Kidney tubule cell (primary cell): Measurements from ENCODE around the gene SLK.

ENCODE experiments used
- DNase-seq: peaks from one replicate; pipeline ENCODE4 v3.0.0-alpha.2; 2018; ENCODE audit warnings: low spot score

The SLK gene

DNA sequence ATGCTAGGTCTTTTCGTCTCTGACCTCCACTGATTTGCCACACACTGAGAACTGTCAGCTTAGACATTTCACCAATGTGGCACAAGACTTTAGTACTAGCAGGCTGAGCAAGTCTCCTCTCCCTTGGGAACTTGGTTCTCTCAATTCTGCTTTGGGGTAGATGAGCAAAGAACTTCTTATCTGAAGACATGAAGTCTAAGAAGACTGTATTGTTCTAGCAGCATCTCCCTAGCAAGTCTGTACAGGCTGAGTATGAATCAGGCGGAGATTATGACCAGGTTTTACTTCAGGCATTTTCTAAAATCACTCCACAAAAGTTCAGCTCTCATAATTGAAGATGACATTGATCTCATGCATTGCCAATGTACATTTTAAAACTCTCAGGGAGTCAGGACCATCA, 25.1 kb upstream of the SLK start:
- DNase-seq, result no peak

DNA sequence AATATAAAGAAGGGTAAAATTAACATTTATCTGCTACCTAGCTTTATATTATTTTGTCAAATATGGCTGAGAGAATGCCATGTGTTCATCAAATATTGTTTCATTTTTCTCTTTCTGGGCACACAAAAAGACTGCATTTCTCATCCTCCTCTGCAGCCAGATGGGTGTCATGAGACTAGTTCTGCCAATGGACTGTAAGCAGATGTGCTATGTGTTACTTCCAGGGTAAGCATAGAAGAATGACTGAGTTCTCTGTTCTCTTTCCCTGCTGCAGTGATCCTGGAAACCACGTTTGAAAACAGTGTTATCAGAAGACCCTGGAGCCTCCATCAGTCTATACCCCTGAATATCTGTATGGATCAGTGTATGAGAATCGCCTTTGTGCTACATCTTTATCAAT, 24.1 kb upstream of the SLK start:
- no peak for DNase-seq

DNA sequence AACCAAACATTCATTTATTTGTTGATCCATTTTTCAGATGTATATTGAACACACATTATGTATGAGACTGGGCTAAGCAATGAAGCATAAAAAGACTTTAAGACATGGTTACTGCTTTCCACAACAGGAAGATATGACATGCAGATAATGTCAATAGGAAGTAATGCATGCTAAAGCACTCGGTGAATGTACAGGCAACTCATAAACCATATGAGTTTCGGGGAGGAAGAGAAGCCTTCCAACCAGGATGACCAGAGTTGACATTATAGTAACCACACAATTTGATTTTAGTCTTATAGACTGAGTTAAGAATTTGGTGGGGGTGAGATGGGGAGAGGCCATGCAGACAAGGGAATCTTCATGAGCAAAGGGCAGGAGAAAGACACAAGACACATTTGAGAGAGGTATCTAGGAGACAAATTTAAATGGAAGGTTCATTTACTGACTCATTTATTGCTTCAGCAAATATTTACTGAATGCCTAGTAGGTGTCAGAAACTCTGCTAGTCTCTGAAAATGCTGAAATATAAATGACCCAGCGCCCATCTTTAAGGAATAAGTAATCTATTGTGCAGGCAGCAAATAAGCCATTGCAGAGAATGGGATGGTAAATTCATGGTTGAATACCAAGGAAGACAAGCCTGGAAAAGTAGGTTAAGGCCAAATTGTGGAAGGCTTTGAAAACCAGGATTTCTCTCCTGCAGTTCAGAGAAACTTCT, 19.0 kb upstream of the SLK start:
- DNase-seq, result no peak

GRCh38 chr10:103949728-103950127, 17.2 kb upstream of the SLK start:
- DNase-seq, result no peak

DNA sequence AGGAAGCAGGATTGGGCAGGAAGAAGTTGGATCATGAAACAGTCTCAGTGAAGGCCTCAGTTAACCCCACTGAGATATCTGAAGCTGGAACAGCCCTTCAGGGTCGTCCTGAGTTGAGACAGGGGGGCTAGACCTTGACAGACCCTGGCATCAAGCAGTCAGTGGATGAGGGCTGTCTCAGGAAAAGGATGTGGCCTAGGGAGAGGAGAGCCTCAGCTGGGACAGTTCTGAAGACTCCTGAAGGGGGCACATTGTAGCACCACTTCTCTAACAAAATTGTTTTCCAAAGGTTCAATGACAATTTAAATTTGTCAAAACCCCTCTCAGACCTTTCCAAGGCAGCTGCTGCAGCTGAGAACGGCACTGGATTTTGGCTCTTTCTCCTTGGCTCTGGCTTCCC, 15.8 kb upstream of the SLK start:
- DNase-seq, result no peak

DNA sequence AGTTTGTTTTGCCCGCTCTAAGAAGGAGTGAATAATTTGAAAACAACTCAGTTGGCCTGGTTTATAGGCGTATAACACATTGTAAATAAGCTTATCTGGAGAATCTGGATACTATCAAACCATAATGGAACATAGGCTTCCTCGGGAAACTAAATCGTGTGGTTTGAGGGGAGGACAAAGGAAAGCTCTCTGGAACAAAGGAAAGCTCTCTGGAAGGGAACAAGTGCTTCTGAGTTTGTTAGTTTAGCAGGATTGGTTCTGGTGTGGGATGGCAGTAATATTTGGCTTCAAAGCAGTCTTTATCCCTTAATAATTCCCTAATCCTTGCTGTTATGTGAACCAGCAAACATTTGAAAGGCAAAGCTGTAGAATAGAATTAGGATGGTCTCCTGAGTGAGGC, 15.0 kb upstream of the SLK start:
- DNase-seq, result no peak

DNA sequence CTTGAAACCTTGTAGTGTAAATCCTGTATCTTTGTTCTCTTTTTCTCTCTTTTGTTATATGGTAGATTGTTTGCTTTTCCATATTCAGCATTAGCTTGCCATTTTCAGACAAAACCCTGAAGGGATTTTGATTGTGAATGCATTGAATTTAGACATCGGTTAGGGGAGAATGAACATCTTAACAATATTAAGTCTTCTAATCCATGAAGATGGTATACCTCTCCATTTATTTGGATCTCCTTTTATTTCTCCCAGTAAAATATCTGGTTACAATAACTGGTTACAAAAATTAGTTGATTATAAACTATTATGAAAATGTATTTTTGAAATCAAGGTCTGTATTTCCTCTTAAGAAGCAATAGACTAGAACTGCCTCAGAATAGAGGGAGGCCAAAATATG, 12.4 kb upstream of the SLK start:
- no peak for DNase-seq

DNA sequence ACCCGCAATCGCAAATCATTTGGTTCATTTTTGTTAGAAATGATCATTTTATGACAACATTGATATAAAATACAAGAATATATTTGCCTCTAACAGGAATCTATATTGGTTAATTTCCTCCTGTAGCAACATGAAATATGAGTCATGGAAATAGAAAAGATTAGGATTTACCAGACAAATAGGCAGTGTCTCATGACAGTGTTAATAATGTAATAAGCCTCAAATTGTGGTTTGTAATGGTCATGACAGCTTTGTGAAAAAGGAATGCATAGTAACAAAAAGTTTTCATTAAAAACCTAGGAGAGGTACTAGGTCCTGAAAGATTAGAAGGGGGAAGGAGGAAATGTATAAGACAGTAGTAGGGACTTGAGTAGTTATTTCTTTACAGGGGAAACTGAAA, 7.9 kb upstream of the SLK start:
- no peak for DNase-seq

DNA sequence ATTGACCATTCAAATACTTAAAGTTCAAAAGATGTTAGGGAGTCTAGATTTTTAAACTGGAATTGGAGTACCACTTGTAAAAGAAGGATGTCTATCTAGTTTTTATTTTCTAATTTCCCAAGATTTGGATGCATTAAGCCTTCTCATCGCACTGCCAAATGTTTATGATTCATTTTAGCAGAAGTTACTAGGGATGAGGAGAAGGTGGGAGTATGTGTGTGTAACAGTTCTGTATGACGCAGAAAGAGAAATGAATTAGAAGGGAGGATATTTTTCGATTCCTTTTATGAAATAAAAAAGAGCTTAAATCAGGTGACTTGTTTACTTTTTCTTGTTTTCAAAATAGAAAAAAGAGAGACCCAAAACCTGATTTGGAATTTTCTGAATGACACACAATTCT, 6.8 kb upstream of the SLK start:
- no peak for DNase-seq

DNA sequence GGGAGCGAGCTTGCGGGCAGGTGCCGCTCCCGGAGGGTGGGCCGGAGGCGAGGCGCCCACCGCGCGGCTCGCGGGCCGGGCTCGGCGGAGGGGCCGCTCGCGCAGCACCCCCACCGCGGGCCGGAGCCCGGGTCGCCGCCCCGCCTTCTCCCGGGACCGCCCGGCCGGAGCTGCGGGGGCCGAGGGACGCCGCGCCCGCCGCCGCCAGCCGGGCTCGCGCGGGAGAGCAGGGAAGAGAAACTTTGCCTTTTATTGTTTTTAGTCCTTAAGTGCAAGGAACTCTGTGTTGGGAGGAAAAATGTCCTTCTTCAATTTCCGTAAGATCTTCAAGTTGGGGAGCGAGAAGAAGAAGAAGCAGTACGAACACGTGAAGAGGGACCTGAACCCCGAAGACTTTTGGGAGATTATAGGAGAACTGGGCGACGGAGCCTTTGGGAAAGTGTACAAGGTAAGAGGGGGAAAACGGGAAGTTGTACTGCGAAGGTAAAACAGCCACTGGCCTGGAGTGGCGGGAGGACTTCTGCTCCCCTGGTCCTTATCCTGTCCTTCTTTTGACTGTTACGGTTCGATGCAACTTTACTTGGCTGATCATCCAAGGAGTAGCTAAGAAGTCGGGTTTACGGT, 620 bp downstream of the SLK start:
- peak; percentile 49 for DNase-seq

DNA sequence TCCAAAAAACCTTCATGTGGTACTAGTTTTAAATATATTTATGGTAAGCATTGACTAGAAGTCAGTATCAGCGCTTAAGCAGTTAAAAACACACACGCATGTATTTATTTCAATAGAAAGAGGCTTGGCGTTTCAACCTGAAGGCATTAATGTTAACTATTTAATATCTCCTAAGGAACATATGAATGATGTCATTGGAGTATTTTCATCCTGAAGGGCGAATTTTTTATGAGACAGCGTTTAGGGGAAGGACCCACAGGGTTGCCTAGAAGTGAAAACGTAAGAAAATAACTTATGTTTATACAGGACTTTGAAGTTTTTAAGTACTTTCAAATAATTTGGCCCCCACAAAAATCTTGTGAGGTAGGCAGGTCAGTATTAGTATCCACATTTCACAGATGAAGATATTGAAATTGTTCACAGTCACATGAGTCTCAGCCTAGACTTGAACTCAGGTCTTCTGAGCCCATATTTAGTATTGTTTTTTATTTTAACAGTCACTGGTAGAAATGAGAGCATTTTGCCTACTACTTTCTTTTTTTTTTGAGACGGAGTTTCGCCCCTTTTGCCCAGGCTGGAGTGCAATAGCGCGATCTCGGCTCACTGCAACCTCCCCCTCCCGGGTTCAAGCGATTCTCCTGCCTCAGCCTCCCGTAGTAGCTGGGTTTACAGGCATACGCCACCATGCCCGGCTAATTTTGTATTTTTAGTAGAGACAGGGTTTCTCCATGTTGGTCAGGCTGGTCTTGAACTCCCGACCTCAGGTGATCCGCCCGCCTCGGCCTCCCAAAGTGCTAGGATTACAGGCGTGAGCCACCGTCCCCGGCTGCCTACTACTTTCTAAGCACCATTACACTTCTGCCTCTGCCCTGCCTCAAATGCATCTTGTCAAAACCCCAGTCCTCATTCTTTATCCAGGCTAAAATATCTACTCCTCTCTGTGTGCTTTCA, 1.8 kb downstream of the SLK start:
- no peak for DNase-seq

DNA sequence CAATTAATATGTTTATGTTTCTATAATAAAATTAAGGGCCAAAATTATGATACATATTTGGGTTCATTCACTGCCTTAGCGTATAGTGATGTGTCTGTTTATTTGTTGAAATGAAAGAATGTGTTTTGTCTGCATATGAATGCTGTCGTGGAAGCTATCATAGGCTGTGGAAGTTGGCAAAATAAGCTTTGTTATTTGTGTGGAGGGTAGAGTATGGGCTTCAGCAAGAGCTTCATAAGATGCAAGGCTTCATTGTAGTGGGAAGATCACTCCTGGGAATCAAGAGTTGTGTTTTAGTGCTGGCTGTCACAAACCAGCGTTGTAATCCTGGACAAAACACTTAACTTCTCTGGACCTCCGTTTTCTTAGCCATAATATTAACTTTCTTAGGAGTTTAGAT, 2.5 kb downstream of the SLK start:
- DNase-seq, result no peak

- no peak for DNase-seq
These were observed 3.1 kb downstream of the SLK start for GRCh38 chr10:103969857-103970627.

DNA sequence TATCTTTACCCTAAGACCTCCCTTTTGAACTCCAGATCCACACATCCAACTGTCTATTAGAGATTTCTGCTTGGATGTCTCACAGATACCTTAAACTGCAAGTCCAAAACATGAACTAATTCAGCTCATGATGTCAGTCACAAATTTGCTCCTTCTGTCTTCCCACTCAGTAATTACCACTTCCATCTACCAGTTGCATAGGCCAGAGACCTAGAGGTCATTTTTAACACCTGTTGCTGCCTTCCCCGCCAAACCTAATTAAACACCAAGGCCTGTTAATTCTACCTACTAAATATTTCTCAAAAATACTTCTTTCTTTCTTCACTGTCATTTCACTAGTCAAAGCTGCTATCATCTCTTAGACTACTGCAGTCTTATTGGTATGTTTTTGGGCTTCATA, 8.2 kb downstream of the SLK start:
- DNase-seq, result no peak

- DNase-seq, result no peak
These were observed 10.3 kb downstream of the SLK start for GRCh38 chr10:103977204-103977603.

DNA sequence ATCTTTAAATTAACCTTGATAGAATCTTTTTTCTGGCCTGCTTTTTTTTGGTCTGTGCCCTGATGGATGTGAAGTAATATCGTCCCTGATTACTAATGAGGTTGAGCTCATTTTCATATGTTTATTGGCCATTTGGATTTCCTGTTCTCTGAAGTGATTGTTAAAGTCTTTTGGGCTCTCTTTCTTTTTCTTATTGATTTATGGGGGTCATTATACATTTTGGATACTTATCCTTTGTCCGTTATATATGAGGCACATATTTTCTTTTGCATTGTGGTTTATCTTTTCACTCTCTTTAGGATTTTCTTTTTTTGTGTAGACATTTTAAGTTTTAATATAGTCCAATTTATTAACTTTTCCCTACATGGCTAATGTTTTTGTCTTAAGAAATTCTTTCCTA, 12.6 kb downstream of the SLK start:
- DNase-seq, result no peak

- DNase-seq, result no peak
These were observed 13.5 kb downstream of the SLK start for GRCh38 chr10:103980288-103980906.

- no peak for DNase-seq
These were observed 15.7 kb downstream of the SLK start for GRCh38 chr10:103982639-103983038.

GRCh38 chr10:103983367-103983911, 16.5 kb downstream of the SLK start:
- DNase-seq, result peak; percentile 9

- no peak for DNase-seq
These were observed 18.8 kb downstream of the SLK start for GRCh38 chr10:103985726-103986125.

- peak; percentile 9 for DNase-seq
These were observed 19.4 kb downstream of the SLK start for GRCh38 chr10:103986360-103986759.
